Loucy (cell line): ENCODE measurements around the gene HOXD4.

Experiments
- H2AFZ ChIP-seq: fragments of 200-600 bp; sonication (generic); 2 replicates; pipeline ENCODE4 v1.6.0; 2016; ENCODE audit warnings: antibody characterized with exemption, mild to moderate bottlenecking, low read length, moderate library complexity
- H3F3A ChIP-seq: fragments of 200-600 bp; 2 replicates; pipeline ENCODE4 v1.6.0; 2016; ENCODE audit warnings: antibody characterized with exemption, low read depth, mild to moderate bottlenecking
- H3K27me3 ChIP-seq: fragments of 200-600 bp; sonication (generic); 2 replicates; pipeline ENCODE4 v1.6.1; 2014; ENCODE audit warnings: low read length, mild to moderate bottlenecking; ENCODE audit not compliant: insufficient read depth, poor library complexity, severe bottlenecking
- H3K36me3 ChIP-seq: fragments of 200-600 bp; sonication (generic); 2 replicates; pipeline ENCODE4 v1.6.1; 2016; ENCODE audit warnings: low read length; ENCODE audit not compliant: insufficient read depth
- H3K4me1 ChIP-seq: fragments of 200-600 bp; sonication (generic); 2 replicates; pipeline ENCODE4 v1.5.1; 2014; ENCODE audit warnings: low read length, mild to moderate bottlenecking; ENCODE audit not compliant: insufficient read depth, poor library complexity, severe bottlenecking
- H3K4me2 ChIP-seq: fragments of 200-600 bp; sonication (generic); 2 replicates; pipeline ENCODE4 v1.6.0; 2014; ENCODE audit warnings: antibody characterized with exemption, low read length, low read depth, mild to moderate bottlenecking; ENCODE audit not compliant: poor library complexity, severe bottlenecking
- H3K4me3 ChIP-seq: fragments of 200-600 bp; sonication (generic); 2 replicates; pipeline ENCODE4 v1.5.1; 2014; ENCODE audit warnings: low read length, mild to moderate bottlenecking, mixed read lengths; ENCODE audit not compliant: poor library complexity, severe bottlenecking
- H3K79me2 ChIP-seq: fragments of 200-600 bp; sonication (generic); 2 replicates; pipeline ENCODE4 v1.6.1; 2014; ENCODE audit warnings: low read length; ENCODE audit not compliant: insufficient read depth
- H3K9ac ChIP-seq: fragments of 200-600 bp; sonication (generic); 2 replicates; pipeline ENCODE4 v1.6.0; 2014; ENCODE audit warnings: mild to moderate bottlenecking, low read depth, low read length, moderate library complexity; ENCODE audit not compliant: poor library complexity, severe bottlenecking
- H3K9me2 ChIP-seq: fragments of 200-600 bp; sonication (generic); replicated peaks from 2 replicates; pipeline ENCODE4 v1.6.1; 2016; ENCODE audit warnings: low read depth, low read length, mixed read lengths
- H3K9me3 ChIP-seq: fragments of 200-600 bp; sonication (generic); 2 replicates; pipeline ENCODE4 v1.6.1; 2014; ENCODE audit warnings: mild to moderate bottlenecking, antibody characterized with exemption, low read length, low read depth; ENCODE audit not compliant: insufficient read depth
- H4K20me1 ChIP-seq: fragments of 200-600 bp; sonication (generic); 2 replicates; pipeline ENCODE4 v1.6.0; 2014; ENCODE audit warnings: antibody characterized with exemption, low read length, mild to moderate bottlenecking; ENCODE audit not compliant: insufficient read depth, poor library complexity, severe bottlenecking
- EZH2phosphoT487 ChIP-seq: fragments of 200-600 bp; IDR thresholded peaks from 2 replicates; pipeline ENCODE4 v1.6.1; 2018; ENCODE audit warnings: antibody characterized with exemption, mild to moderate bottlenecking, moderate library complexity, borderline replicate concordance
- TF ChIP-seq, protein P1 (sequence below): fragments of 200-600 bp; sonication (generic); conservative IDR thresholded peaks from 2 replicates; pipeline ENCODE4 v1.5.1; 2014; ENCODE audit warnings: mild to moderate bottlenecking, antibody characterized with exemption, low read length

Gene HOXD4

DNA sequence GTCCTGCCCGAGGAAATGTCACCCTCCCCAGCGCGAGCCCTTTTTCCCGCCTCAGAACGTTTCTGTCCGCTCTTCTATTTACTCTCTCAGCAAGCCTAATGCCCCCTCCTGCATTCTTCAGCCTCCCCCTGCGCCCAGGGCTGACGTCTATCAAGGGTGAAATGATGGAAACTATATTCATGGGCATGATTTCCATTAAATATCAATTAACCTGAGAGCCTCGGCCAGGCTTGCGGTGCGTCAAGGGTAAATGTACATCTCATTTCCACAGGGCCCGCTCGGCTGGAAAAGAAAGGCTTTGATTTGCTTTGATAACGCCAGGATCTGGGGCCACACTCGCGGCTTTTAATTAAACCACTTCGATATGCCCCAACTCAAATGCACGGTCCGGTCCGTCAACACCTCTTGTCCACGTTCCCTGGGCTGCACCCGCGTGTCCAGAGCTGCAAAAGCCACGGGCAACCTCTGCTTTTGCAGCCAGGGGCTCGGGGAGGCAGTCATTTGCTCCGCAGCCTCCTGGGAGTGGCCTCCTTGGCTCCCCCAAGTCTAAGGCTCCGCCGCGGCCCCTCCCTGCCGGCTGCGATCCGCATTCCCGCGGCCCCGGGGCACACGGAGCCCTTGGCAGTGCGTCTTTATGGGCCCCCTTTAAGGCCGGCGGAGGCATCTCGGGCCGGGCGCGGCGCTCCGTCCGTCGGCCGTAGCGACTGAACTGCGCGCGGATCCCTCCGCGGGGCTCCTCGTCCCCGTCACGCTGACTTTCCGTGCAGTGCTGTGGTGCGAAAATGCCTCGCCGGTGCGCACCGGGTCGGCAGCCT is 22.2 kb upstream of the HOXD4 start, which contains the start of gene HOXD8:
Gene HOXD8, plus strand, starts transcription at position 724 of the 815 bp plus-strand sequence. CDS start 662 bp downstream, outside the sequence.
- Histone ChIP-seq H3K9ac (no peak within 1 kb of the TSS), H3K79me2 (no peaks in the 10 kb centered on the region), H3K4me1 (no peaks in the 10 kb centered on the region), H4K20me1 (no peaks in the 10 kb centered on the region), H3K9me2 (no peaks in the 10 kb centered on the region), H3F3A (no peaks in the 10 kb centered on the region), H2AFZ (no peak within 1 kb of the TSS), H3K9me3 (no peaks in the 10 kb centered on the region), H3K4me3 (no peak within 1 kb of the TSS), H3K4me2 (no peak within 1 kb of the TSS), H3K36me3 (no peaks in the 10 kb centered on the region), H3K27me3 (no peaks in the 10 kb centered on the region)
- TF ChIP-seq, protein P1, sequence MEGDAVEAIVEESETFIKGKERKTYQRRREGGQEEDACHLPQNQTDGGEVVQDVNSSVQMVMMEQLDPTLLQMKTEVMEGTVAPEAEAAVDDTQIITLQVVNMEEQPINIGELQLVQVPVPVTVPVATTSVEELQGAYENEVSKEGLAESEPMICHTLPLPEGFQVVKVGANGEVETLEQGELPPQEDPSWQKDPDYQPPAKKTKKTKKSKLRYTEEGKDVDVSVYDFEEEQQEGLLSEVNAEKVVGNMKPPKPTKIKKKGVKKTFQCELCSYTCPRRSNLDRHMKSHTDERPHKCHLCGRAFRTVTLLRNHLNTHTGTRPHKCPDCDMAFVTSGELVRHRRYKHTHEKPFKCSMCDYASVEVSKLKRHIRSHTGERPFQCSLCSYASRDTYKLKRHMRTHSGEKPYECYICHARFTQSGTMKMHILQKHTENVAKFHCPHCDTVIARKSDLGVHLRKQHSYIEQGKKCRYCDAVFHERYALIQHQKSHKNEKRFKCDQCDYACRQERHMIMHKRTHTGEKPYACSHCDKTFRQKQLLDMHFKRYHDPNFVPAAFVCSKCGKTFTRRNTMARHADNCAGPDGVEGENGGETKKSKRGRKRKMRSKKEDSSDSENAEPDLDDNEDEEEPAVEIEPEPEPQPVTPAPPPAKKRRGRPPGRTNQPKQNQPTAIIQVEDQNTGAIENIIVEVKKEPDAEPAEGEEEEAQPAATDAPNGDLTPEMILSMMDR: no peak
- no peak for TF ChIP-seq EZH2phosphoT487

DNA sequence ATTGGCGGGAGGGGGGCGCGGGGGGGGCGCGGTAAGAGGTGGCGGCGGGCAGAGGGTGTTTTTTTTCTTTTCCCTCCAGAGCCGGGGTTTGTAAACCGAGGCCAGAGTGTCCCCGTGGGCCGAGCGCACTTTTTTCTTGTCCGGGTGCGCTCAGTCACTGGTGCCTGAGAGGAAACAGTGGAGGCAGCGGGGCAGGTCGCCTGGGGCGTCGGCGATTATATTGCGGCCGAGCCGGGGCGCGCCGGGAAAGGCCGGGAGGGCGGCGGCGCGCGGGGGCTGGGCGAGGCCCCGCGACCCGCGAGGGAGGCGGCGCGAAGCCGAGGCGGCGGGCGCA is 21.6 kb upstream of the HOXD4 start:
- Histone ChIP-seq H3K9ac (no peak overlapping the region), H3K36me3 (no peaks in the 10 kb centered on the region), H3F3A (no peaks in the 10 kb centered on the region), H2AFZ (no peak overlapping the region), H3K4me3 (no peak overlapping the region), H3K9me2 (no peaks in the 10 kb centered on the region), H3K9me3 (no peaks in the 10 kb centered on the region), H3K27me3 (no peaks in the 10 kb centered on the region), H4K20me1 (no peaks in the 10 kb centered on the region), H3K4me1 (no peaks in the 10 kb centered on the region), H3K79me2 (no peaks in the 10 kb centered on the region), H3K4me2 (no peak overlapping the region)
- TF ChIP-seq, protein P1: no peak
- no peak for TF ChIP-seq EZH2phosphoT487

DNA sequence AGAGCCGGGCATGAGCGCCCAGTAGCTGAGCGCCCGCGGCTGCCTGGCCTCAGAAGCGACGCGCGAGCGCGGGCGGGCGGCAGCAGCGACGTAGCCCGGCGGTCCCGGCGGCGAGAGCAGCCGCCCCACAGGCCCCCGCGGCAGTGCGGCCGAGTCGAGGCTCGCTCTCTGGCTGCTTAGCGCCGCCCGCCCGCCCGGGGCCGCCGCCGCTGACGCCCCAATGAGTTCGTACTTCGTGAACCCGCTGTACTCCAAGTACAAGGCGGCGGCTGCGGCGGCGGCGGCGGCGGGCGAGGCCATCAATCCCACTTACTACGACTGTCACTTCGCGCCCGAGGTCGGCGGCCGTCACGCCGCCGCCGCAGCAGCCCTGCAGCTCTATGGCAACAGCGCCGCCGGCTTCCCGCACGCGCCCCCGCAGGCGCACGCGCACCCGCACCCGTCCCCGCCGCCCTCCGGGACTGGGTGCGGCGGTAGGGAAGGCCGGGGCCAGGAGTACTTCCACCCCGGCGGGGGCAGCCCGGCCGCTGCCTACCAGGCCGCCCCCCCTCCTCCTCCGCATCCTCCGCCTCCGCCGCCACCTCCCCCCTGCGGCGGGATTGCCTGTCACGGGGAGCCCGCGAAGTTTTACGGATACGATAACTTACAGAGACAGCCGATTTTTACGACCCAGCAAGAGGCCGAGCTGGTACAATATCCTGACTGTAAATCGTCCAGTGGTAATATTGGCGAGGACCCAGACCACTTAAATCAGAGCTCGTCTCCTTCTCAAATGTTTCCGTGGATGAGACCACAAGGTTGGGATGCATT is 21.0 kb upstream of the HOXD4 start:
- H3F3A ChIP-seq: no peaks in the 10 kb centered on the region
- H3K27me3 ChIP-seq: no peaks in the 10 kb centered on the region
- no peaks in the 10 kb centered on the region for H3K79me2 ChIP-seq
- no peak overlapping the region for H3K9ac ChIP-seq
- H3K9me2 ChIP-seq: no peaks in the 10 kb centered on the region
- H2AFZ ChIP-seq: no peak overlapping the region
- no peaks in the 10 kb centered on the region for H4K20me1 ChIP-seq
- no peak overlapping the region for H3K4me3 ChIP-seq
- H3K4me2 ChIP-seq: no peak overlapping the region
- TF ChIP-seq EZH2phosphoT487: no peak
- TF ChIP-seq, protein P1: no peak
- no peaks in the 10 kb centered on the region for H3K9me3 ChIP-seq
- no peaks in the 10 kb centered on the region for H3K4me1 ChIP-seq
- no peaks in the 10 kb centered on the region for H3K36me3 ChIP-seq
